DND-41 (cell line): ENCODE data around the gene PDLIM5.

Source experiments
- ATAC-seq: fragments of 200-7000 bp; cut with Tn5 transposase; 3 replicates; pipeline ENCODE4 v1.9.1; 2021; ENCODE audit warnings: low read depth; ENCODE audit not compliant: insufficient read depth
- DNase-seq: peaks from one replicate; pipeline ENCODE4 v3.0.0-alpha.2; 2020
- H2AFZ ChIP-seq: 2 replicates; pipeline ENCODE4 v1.6.0; 2012; ENCODE audit warnings: low read depth, low read length
- H3K27ac ChIP-seq: 2 replicates; pipeline ENCODE4 v1.5.1; 2012; ENCODE audit warnings: low read length, inconsistent platforms
- H3K27me3 ChIP-seq: fragments of 200-600 bp; sonication (generic); 2 replicates; pipeline ENCODE4 v1.6.0; 2012; ENCODE audit warnings: low read length, mild to moderate bottlenecking, inconsistent platforms; ENCODE audit not compliant: insufficient read depth, poor library complexity
- H3K36me3 ChIP-seq: 2 replicates; pipeline ENCODE4 v1.5.1; 2012; ENCODE audit warnings: low read length, inconsistent platforms; ENCODE audit not compliant: insufficient read depth
- H3K4me1 ChIP-seq: 2 replicates; pipeline ENCODE4 v1.5.1; 2012; ENCODE audit warnings: mild to moderate bottlenecking, low read length; ENCODE audit not compliant: insufficient read depth
- H3K4me2 ChIP-seq: 2 replicates; pipeline ENCODE4 v1.6.0; 2012; ENCODE audit warnings: mild to moderate bottlenecking, moderate library complexity, low read length, inconsistent platforms; ENCODE audit not compliant: insufficient read depth
- H3K4me3 ChIP-seq, 2 experiments: fragments of 200-600 bp in 1 of 2; shearing (Covaris generic) in 1 of 2; 2 replicates each; pipeline ENCODE4 v1.5.1; 2012 to 2016; ENCODE audit warnings: inconsistent platforms in 2 of 2, low read length in 2 of 2, mild to moderate bottlenecking in 2 of 2, low read depth in 1 of 2, moderate library complexity in 1 of 2
- H3K79me2 ChIP-seq: 2 replicates; pipeline ENCODE4 v1.6.0; 2012; ENCODE audit warnings: low read length, inconsistent platforms; ENCODE audit not compliant: insufficient read depth
- H3K9ac ChIP-seq: 2 replicates; pipeline ENCODE4 v1.6.0; 2012; ENCODE audit warnings: low read depth, mild to moderate bottlenecking, inconsistent platforms, low read length, moderate library complexity
- H3K9me3 ChIP-seq: 2 replicates; pipeline ENCODE4 v1.5.1; 2012; ENCODE audit warnings: low read length, moderate library complexity, mild to moderate bottlenecking, inconsistent platforms; ENCODE audit not compliant: insufficient read depth, severe bottlenecking
- H4K20me1 ChIP-seq: 2 replicates; pipeline ENCODE4 v1.6.0; 2012; ENCODE audit warnings: low read length; ENCODE audit not compliant: insufficient read depth
- EZH2 ChIP-seq: IDR thresholded peaks from 3 replicates; pipeline ENCODE4 v1.6.1; 2012; ENCODE audit warnings: borderline replicate concordance, low read depth, mild to moderate bottlenecking, moderate library complexity, low read length, inconsistent platforms; ENCODE audit not compliant: severe bottlenecking
- TF ChIP-seq, protein P1 (sequence below): IDR thresholded peaks from 2 replicates; pipeline ENCODE4 v1.5.1; 2012; ENCODE audit warnings: borderline replicate concordance, low read length, moderate library complexity, mild to moderate bottlenecking; ENCODE audit not compliant: poor library complexity, severe bottlenecking; ENCODE audit errors: extremely low read depth

PDLIM5 gene

GRCh38 chr4:94558392-94558904 is 106.7 kb downstream of the PDLIM5 start:
- Histone ChIP-seq H3K4me1 (no peaks in the 10 kb centered on the region), H3K27ac (no peak overlapping the region), H3K4me2 (no peak overlapping the region), H4K20me1 (no peaks in the 10 kb centered on the region), H3K4me3 (no peak overlapping the region), H3K36me3 (no peaks in the 10 kb centered on the region), H2AFZ (no peak overlapping the region), H3K9me3 (no peaks in the 10 kb centered on the region), H3K27me3 (no peaks in the 10 kb centered on the region), H3K79me2 (no peaks in the 10 kb centered on the region), H3K9ac (no peak overlapping the region)
- DNase-seq (no peak), ATAC-seq (no peak)
- TF ChIP-seq, protein P1, sequence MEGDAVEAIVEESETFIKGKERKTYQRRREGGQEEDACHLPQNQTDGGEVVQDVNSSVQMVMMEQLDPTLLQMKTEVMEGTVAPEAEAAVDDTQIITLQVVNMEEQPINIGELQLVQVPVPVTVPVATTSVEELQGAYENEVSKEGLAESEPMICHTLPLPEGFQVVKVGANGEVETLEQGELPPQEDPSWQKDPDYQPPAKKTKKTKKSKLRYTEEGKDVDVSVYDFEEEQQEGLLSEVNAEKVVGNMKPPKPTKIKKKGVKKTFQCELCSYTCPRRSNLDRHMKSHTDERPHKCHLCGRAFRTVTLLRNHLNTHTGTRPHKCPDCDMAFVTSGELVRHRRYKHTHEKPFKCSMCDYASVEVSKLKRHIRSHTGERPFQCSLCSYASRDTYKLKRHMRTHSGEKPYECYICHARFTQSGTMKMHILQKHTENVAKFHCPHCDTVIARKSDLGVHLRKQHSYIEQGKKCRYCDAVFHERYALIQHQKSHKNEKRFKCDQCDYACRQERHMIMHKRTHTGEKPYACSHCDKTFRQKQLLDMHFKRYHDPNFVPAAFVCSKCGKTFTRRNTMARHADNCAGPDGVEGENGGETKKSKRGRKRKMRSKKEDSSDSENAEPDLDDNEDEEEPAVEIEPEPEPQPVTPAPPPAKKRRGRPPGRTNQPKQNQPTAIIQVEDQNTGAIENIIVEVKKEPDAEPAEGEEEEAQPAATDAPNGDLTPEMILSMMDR = no peak
- no peak for TF ChIP-seq EZH2

DNA sequence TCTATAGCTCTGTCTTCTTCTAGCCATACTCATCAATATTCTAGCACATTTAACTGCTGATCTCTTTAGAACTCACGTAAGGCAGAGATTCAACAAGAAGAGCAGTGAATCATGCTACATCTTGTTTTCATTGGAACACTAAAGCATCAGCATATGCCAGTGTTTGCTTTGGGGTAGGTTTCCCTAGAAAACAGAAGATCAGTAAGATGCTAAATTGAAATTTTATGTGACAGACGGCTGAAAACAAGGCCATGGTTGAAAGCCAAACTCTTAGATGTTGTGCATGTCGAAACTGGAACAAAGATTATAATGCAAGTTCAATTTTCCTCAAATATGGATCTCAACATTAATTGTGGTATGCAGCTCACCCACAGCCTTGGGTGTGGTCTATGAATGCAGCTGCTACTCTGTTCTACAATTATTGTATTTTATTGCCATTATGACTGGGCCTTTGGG is 107.6 kb downstream of the PDLIM5 start:
- Histone ChIP-seq H3K9ac (no peak overlapping the region), H4K20me1 (no peaks in the 10 kb centered on the region), H3K36me3 (no peaks in the 10 kb centered on the region), H3K27ac (no peak overlapping the region), H3K9me3 (no peaks in the 10 kb centered on the region), H3K4me2 (no peak overlapping the region), H2AFZ (no peak overlapping the region), H3K27me3 (no peaks in the 10 kb centered on the region), H3K4me1 (no peaks in the 10 kb centered on the region), H3K79me2 (no peaks in the 10 kb centered on the region), H3K4me3 (no peak overlapping the region)
- TF ChIP-seq EZH2 = no peak
- TF ChIP-seq, protein P1 = no peak
- DNase-seq (no peak), ATAC-seq (no peak)

DNA sequence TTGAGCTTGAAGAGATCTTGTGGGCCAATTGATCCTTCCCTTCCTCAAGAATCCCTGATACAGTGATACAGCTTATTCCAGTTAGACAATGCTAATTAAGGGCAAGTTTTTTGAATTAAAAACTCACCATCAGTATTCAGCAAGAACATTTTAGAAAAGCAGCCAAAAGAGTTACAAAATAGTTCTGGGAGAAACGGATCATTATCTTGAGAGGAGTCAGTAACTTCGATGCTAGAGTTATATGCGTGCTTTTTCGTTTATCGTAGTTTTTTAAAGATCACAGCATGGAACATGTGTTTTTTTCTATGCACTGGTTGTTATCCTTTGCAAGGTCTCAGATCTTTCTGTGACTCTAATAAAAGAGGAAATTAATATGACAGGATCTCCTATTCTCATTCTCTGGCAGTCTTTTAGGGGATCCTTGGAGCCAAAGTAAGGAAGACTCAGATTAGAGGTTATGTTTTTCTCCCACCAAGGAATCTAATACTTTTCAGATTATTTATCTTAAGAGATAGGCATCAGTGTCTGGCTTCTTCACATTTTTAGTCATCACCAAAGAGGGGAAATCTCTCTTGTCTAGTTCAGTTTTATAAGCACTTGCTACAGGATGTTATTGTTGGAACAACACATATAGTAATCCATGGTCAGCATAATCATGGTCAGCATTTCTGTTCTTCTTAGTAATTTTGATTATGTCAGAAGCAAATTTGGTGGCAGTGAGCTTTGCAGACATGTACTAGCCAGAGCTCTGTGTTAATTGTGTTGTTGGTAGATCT is 109.7 kb downstream of the PDLIM5 start:
- Histone ChIP-seq H3K4me1 (no peaks in the 10 kb centered on the region), H3K9ac (no peak overlapping the region), H3K4me2 (no peak overlapping the region), H3K79me2 (no peaks in the 10 kb centered on the region), H3K36me3 (no peaks in the 10 kb centered on the region), H3K27me3 (no peaks in the 10 kb centered on the region), H2AFZ (no peak overlapping the region), H3K27ac (no peak overlapping the region), H3K4me3 (no peak overlapping the region), H3K9me3 (no peaks in the 10 kb centered on the region), H4K20me1 (no peaks in the 10 kb centered on the region)
- ATAC-seq (no peak), DNase-seq (no peak)
- TF ChIP-seq EZH2 = no peak
- TF ChIP-seq, protein P1 = no peak
